ENCODE measurements around the gene POLR2A.
A peak's percentile ranks its signal among the peaks of the same experiment; 100 is the strongest.

Gene POLR2A

DNA sequence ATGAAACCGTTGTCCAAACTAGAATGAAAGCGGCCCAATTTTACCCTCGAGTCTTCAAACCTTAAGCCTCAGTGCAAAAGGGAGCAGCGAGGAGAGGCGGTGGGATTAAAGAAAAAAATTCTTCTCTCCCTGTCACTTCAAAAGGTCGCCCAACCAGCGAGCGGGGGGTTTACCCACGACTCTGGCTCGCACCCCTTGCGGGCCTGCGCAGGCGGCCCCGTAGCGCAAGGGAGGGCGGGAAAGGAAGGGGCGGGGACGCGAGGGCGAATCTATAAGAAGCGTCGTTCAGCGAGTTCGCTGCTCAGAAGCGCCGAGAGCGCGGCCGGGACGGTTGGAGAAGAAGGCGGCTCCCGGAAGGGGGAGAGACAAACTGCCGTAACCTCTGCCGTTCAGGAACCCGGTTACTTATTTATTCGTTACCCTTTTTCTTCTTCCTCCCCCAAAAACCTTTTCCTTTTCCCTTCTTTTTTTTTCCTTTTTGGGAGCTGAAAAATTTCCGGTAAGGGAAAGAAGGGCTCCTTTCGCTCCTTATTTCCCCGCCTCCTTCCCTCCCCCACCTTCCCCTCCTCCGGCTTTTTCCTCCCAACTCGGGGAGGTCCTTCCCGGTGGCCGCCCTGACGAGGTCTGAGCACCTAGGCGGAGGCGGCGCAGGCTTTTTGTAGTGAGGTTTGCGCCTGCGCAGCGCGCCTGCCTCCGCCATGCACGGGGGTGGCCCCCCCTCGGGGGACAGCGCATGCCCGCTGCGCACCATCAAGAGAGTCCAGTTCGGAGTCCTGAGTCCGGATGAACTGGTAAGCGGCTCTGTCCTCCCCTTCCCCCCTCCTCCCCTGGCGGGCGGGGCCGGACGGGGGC is at the start of gene POLR2A:
POLR2A (plus strand) TSS at position 300 of the 852 bp plus-strand sequence.
- DNase-seq: peak; percentile 98

DNA sequence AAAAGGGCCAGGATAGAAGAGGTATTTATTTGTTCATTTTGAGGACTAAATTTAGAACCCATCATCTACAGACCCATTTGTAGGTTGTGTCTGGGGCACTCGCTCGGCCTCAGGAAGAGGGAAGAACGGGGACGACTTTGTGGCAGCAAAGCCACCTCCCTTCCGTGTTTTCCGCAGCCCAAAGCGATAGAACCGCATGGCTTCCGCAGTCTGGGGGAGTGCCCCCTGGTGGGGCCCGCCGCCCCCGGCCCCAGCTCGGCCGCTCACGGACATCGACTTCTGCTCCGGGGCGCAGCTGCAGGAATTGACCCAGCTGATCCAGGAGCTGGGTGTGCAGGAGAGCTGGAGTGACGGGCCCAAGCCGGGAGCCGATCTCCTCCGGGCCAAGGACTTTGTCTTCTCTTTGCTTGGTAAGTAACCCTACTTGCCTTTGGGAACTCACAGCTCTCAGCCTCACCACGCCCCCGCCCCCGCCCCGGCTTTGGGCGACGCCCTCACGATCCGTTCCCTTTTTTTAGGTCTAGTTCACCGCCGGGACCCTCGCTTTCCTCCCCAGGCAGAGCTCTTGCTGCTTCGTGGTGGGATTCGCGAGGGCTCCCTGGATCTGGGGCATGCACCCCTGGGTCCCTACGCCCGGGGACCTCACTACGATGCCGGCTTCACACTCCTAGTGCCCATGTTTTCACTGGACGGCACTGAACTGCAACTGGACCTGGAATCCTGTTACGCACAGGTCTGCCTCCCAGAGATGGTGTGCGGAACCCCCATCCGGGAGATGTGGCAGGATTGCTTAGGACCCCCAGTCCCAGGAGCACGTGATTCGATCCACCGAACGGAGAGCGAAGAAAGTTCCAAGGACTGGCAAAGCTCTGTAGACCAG is 48.2 kb upstream of the POLR2A start:
- no peak for DNase-seq

DNA sequence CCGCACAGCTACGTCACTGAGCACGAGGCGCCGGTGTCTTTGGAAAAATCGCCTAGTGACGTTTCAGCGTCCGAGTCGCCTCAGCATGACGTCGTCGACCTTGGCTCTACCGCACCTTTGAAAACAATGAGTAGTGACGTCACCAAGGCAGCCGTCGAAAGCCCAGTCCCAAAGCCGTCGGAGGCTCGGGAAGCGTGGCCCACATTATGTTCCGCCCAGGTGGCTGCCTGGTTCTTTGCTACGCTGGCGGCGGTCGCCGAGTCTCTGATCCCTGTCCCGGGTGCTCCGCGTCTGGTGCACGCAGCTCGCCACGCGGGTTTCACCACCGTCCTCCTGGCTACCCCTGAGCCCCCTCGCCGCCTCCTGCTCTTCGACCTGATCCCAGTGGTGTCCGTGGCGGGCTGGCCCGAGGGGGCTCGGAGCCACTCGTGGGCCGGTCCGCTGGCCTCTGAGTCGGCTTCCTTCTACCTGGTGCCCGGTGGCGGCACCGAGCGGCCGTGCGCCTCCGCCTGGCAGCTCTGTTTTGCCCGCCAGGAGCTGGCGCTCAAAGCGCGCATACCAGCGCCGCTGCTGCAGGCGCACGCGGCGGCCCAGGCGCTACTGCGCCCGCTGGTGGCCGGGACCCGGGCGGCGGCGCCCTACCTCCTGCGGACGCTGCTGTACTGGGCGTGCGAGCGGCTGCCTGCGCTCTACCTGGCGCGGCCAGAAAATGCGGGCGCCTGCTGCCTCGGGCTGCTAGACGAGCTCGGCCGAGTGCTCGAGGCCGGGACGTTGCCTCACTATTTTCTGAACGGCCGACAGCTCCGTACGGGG is 47.4 kb upstream of the POLR2A start:
- DNase-seq: peak; percentile 42

DNA sequence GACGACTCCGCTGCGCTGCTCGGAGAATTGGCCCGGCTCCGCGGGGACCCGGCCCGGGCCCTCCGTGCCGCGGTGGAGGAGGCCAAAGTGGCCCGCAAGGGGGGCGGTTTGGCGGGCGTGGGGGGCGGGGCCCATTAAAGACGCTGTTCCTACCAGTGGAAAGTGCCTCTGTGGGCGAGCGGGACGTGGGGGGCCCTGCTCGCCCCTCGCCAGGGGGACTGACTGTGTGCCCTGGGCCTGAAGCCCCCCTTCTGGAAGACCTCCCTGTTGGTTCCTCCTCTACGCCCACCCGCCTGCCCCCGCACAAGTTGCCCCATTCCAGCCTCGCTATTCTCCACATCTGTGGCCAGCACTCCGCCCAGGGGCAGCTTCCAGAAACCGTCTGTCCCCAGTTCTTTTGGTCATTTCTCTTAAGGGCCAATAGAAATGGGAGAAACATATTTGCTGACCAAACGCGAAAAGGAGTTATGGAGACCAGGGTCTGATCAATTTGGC is 46.8 kb upstream of the POLR2A start:
- no peak for DNase-seq

DNA sequence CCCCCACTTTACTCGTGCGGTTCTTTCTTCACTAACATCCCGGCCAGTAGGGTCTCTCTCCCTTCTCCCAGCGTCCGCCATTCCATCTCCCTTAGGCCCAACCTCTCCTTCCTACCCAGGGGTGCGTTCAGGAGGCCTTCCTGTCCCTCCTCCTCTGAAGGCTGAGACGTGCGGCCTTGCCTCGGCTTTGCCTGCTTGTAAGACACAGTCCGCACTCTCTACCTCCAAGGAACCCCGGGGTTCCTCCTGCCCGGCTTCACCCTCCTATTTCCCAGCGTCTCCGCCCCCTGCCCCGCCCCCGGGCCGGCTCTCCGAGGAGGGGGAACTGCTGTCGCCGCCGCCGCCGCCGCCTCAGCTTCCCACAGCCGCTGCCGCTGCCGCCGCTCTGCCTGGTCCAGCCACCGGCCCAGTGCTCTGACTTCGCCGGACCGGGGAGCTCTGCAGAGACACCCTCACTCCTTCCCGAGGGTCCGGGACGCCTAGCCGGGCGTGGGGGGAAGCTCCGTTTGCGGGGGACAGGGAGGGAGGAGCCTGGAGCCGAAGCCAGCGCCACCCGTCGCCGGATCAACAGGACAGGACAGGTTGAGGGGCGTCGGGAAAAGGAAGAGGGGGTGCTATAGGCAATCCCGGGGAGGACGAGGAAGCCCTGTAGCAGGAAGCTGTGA is 46.1 kb upstream of the POLR2A start:
- DNase-seq: no peak

DNA sequence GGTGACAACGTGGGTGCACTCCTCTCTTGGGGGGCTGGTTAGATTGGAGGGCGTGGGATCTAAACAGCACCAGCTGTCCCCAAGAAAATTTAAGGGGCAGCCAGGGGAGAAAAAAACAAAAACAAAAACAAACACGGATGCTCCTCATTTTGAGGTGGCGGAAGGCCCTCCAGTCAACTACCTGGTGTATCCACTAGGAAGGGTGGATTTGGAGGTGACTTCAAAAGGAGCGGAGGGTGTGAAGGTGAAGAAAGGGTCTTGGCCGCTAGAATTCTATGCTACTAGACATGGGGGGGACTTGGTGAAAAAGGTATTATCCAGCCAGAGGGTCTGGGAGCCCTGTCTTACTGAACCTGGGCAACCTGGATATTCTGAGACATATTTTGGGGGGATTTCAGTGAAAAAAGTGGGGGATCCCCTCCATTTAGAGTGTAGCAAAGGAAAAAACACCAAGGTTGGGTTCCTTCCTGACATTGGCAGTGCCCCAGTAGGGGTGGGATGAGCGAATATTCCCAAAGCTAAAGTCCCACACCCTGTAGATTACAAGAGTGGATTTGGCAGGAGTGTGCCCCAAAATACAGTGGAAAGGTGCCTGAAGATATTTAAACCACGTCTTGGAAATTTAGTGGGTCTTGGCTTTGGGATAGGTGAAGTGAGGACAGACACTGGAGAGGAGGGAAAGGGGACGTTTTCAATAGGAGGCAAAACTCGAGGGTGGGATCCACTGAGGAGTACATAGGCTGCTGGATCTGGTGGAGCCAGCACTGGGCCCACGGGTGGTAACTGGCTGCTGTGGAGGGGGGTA is 45.3 kb upstream of the POLR2A start:
- DNase-seq: no peak

DNA sequence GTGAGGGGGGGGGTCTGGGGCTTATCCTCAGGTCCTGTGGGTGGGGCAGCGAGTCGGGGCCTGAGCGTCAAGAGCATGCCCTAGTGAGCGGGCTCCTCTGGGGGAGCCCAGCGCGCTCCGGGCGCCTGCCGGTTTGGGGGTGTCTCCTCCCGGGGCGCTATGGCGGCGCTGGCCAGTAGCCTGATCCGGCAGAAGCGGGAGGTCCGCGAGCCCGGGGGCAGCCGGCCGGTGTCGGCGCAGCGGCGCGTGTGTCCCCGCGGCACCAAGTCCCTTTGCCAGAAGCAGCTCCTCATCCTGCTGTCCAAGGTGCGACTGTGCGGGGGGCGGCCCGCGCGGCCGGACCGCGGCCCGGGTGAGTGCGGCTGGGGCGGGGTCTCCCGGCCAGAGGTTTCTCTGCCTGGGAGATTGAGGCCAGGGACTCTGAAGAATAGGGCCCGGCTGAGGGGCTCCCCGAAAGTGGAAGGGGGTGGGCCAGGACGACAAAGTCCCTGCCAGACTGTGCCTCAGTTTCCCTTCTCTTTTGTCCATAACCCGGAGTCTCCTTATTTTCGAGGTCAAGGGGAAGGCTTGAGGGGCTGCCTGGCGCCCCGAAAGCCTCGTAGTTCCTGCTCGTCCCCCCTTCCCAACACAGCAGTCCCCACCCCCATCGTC is 44.6 kb upstream of the POLR2A start, which contains the start of gene FGF11:
FGF11 (plus strand) TSS at position 51 of the 651 bp plus-strand sequence; CDS start at position 160, 109 bp downstream.
- DNase-seq: no peak

DNA sequence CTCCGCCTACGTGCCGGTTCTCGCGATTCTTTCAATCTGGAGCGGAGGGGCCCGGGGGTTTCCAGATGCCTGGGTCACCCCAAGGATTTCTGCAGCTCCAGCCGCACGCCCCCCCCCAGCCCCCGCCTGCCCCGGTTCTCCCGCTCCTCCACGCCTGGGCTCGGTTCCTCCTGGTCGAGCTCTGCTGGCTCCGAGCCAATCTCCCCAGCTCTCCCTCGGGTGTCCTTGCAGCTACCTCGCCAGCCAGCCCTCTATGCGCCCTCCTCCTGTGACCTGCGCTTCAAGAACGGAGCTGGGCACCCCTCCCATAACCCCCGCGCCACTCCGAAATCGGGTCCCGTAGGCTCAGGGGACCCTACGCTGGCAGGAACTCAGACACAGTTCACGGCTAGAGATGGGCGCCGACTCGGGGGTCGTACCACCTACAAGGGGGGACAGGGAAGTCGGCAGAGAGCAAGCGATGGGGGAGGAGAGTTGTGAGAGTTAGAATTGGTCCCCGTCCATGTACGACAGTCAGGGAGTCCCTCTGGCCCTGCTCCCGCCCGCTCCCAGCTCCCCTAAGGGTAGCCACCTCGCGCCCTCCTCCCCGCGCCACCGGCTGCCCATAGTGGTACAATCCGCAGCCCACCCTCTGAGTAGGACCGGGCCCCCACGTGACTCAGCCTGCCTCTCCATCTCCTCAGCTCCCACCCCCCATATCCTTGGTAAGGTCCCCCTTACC is 43.9 kb upstream of the POLR2A start:
- DNase-seq: peak; percentile 39

DNA sequence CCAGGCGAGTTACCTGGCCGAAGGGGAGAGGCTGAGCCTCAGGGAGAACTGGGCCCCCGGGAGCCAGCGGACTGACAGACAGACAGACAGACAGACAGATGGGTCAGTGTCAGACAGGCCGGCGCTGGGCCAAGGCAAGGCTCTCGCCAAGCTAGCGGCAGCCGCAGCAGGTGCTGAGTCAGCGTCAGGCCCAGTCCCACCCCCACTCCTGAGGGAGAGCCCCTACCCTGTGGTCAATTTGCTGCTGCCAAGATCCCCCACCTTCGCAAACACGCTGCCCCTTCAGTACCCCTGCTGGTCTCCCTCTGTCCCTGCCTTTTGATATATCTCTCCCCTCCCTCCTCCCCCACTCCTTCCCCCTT is 43.4 kb upstream of the POLR2A start:
- DNase-seq: peak; percentile 59

DNA sequence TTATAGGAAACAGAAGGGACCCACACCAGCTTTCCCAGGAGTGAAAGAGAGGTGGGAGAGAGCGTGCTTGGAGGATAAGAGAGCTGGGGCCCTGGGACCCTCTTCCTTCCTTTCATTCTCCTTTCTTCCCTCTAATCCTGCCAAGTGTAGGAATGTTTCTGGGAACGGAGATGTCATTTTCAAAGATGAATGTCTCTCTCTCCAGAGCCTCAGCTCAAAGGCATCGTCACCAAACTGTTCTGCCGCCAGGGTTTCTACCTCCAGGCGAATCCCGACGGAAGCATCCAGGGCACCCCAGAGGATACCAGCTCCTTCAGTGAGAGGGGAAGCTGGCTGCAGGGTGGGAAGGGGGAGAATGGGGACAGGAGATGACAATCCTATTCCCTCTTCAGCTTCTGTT is 42.9 kb upstream of the POLR2A start:
- no peak for DNase-seq

DNA sequence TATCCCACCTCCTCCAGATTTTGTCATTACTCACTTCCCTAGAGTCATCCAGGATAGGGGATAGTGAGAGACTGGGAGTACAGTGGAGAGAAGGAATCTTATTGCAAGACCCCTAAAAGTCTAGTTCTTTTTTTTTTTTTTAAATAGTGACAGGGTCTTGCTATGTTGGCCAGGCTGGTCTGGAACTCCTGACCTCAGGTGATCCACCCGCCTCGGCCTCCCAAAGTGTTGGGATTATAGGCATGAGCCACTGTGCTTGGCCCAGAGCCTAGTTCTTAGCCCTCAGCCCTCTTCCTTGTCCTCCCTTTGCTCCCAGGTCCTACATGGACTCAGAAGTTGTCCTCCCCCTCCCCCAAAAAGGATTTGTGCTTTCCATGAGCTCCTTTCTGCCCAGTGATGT is 42.0 kb upstream of the POLR2A start:
- no peak for DNase-seq

DNA sequence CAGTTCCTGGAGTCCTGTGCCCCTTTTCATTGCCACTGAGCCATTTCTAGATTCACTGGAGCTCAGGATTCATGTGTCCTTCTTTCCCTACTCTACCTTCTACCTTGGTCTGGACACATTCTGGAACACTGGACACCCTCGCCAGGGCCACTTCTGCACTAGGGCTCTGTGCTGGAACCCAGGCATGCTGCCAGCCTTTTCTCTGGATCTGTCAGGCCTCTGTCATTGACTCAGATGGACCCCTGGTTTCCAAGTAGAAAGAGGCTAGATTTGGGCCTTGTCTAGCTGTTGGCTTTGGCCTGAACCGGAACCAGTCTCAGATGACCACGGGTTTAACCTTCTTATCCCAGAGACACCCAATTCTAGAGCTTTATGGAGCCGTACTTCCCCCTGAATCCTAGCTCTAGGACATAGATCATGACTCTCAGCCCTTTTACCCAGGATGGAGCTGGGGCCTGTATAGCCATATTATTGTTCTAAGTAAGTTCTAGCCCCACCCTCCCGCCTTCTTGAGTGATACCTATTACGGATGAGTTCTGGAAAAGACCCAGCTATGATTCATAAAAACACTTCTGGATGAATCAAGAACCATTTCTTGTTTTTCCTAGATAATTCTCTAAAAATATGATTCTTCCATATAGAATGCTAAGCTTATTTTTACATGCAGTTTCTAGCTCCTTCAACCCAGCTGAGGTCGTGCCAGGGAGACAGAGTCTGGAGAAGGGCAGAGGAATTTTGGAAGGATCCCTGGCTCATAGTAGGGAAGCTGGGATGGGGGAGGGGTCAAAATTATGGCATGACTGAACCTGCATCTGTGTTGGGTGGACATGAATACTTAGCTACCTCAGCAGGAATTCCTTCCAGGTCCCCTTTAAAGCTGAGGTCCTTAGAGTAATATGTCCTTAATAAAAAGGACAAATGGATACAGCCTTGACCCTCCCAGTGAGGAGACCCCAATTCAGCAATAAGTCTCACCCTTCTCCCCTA is 40.4 kb upstream of the POLR2A start:
- DNase-seq: no peak

DNA sequence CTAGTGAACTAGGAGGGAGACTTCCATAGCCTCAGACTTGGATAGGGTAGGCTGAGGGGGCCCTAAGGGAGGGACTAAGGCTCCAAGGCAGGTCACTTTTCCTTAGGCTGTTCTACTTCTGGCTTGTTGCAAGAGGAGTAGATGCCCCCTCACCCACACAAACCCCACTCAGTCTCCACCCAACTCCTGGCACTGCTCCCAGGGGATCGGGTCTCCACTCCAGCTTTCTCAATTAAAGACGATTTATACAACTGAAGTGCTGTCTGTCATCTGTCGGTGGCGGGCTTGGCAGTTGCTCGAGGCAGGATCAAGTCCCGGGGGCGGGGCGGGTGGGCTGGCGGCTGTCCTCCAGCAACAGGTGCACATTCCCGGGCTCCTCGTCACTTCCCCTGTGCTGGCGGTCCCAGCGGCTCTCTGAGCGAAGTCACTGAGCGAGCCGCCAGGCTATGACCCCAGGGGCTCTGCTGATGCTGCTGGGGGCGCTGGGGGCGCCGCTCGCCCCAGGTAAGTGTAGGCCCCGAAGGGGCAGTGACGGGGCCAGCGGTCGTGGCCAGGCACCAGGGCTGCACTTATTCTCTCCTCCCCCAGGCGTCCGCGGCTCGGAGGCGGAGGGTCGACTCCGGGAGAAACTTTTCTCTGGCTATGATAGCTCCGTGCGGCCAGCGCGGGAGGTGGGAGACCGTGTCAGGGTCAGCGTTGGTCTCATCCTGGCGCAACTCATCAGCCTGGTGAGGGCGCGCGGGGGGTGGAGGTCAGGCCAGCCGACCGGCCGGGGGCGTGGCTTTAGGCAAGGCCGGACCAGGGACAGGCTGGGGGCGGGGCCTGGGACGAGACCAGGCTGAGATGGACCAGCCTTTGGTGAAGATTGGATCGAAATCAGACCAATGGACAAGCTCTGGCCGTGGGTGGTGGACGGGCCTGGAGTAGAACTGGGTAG is 39.2 kb upstream of the POLR2A start, which contains the start of gene CHRNB1:
CHRNB1 (plus strand) TSS at position 380 of the 937 bp plus-strand sequence; CDS start at position 447, 67 bp downstream.
- peak; percentile 11 for DNase-seq

DNA sequence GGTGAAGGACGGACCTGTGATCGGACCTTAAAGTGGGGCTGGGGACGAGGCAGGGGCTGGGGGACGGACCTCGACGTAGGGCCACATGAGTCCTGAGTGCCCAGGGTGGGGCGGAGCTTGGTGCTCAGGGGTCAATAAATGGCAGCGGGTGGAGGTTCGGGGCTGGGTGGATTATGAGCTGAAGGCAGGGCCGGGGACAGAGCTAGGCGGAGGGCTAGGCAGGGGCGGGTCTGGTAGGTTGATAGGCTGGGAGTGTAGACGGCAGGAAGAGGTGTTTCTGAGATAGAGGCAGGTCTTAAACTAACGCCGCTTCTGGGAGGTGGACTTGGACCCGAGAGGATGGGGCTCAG is 38.6 kb upstream of the POLR2A start:
- DNase-seq: no peak

DNA sequence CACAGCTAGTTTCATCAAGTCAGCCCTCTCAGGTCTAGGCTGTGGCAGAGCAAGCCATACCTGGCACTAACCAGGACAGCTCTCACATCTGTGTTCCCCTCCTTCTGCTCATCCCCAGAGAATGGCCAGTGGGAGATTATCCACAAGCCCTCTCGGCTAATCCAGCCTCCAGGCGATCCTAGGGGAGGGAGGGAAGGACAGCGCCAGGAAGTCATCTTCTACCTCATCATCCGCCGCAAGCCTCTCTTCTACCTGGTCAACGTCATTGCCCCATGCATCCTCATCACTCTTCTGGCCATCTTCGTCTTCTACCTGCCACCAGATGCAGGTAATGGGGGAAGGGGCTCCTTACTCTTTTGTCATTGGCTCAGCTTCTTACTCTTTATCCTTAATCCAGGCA is 35.7 kb upstream of the POLR2A start:
- no peak for DNase-seq

DNA sequence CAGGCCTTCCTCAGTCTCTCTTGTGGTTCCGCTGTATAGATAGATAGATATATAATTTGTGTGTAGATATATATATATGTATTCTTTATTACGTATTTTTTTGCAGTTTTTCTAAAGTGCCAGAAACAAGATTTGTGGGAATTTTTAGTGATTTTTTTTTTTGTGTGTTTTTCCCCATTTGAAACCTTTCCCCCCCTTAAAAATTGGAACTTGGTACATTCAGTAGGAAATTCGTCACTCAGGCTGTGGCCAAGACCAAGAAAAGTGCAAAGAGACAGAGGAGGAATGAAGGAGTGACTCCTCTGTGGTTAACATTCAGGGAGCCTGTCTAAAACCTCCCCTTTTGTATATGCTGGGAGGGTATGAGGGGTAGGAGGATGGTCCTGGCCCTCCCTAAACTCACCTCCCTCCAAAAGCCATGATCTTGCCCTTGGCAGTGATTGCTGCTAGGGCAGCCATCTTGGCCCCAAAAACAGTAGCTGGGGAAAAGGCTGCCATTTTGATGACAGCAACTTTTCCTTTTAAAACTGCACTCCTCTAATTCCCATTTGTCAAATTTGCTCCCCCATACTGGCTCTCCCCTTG is 24.1 kb upstream of the POLR2A start:
- DNase-seq: no peak

Data from NCI-H446 treated with DMSO at 0.1 percent for 48 hours (cell line).